Erythroblast (primary cell): ENCODE results near the gene SLC4A8.

Experiments
- GATA1 ChIP-seq: IDR thresholded peaks from 2 replicates; pipeline ENCODE4 v1.6.1; 2011; ENCODE audit warnings: low read depth, mild to moderate bottlenecking, control low read depth, low read length, moderate library complexity
- POLR2A ChIP-seq: IDR thresholded peaks from 2 replicates; pipeline ENCODE4 v1.6.1; 2011; ENCODE audit warnings: mild to moderate bottlenecking, low read length

DNA sequence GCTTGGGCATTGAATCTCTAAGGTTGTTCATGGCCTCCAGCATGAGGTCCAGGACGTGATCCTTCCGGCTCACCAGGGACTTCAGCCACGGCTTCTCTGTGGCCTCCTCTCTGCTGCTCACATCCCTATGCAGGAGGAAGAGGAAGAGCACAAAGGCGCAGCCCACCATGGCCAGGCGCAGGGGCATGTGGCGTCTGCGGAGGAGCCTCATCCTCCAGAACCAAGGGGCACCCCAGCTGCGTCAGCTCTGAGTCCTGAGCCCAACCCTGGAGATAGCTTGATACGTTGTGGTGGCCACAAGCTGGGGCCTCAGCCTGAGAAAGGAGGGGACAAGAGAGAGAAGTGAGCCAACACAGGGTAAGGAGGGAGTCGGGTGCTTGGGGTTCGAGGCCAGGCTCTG is 45.1 kb upstream of the SLC4A8 start:
- TF ChIP-seq POLR2A (no peak), GATA1 (no peak)
